IMR-90 (cell line): Measurements from ENCODE around the gene TAGLN.

Source experiments
- CEBPB ChIP-seq: IDR thresholded peaks from 2 replicates; pipeline ENCODE4 v1.6.1; 2012; ENCODE audit warnings: low read depth, low read length, improper control_type of control experiment
- FOS ChIP-seq: fragments of 150-350 bp; IDR thresholded peaks from 2 replicates; pipeline ENCODE4 v1.6.1; 2016; ENCODE audit warnings: low read depth, low read length
- MAZ ChIP-seq: IDR thresholded peaks from 2 replicates; pipeline ENCODE4 v1.6.1; 2012; ENCODE audit warnings: low read depth, mild to moderate bottlenecking, low read length, improper control_type of control experiment, moderate library complexity, borderline replicate concordance
- POLR2A ChIP-seq: IDR thresholded peaks from 2 replicates; pipeline ENCODE4 v1.6.1; 2012; ENCODE audit warnings: mild to moderate bottlenecking, low read depth, low read length
- RAD21 ChIP-seq: IDR thresholded peaks from 2 replicates; pipeline ENCODE4 v1.6.1; 2012; ENCODE audit warnings: low read length, improper control_type of control experiment
- RCOR1 ChIP-seq: IDR thresholded peaks from 2 replicates; pipeline ENCODE4 v1.6.1; 2012; ENCODE audit warnings: mild to moderate bottlenecking, low read length, improper control_type of control experiment; ENCODE audit not compliant: insufficient replicate concordance
- RFX5 ChIP-seq: IDR thresholded peaks from 2 replicates; pipeline ENCODE4 v1.8.0; 2012; ENCODE audit warnings: low read depth, mild to moderate bottlenecking, low read length, moderate library complexity
- SMC3 ChIP-seq: fragments of 150-350 bp; IDR thresholded peaks from 2 replicates; pipeline ENCODE4 v1.6.1; 2016; ENCODE audit warnings: low read depth, mild to moderate bottlenecking, antibody characterized with exemption, low read length, moderate library complexity
- TF ChIP-seq, protein P1 (sequence below): conservative IDR thresholded peaks from 2 replicates; pipeline ENCODE4 v1.5.1; 2012; ENCODE audit warnings: mild to moderate bottlenecking, low read depth, low read length, improper control_type of control experiment
- TF ChIP-seq, protein P2 (sequence below): fragments of 150-350 bp; IDR thresholded peaks from 2 replicates; pipeline ENCODE4 v1.6.1; 2016; ENCODE audit warnings: low read depth, mild to moderate bottlenecking, low read length, moderate library complexity, borderline replicate concordance

GRCh38 chr11:117171404-117172061 lies 27.6 kb upstream of the TAGLN start:
- TF ChIP-seq, protein P1, sequence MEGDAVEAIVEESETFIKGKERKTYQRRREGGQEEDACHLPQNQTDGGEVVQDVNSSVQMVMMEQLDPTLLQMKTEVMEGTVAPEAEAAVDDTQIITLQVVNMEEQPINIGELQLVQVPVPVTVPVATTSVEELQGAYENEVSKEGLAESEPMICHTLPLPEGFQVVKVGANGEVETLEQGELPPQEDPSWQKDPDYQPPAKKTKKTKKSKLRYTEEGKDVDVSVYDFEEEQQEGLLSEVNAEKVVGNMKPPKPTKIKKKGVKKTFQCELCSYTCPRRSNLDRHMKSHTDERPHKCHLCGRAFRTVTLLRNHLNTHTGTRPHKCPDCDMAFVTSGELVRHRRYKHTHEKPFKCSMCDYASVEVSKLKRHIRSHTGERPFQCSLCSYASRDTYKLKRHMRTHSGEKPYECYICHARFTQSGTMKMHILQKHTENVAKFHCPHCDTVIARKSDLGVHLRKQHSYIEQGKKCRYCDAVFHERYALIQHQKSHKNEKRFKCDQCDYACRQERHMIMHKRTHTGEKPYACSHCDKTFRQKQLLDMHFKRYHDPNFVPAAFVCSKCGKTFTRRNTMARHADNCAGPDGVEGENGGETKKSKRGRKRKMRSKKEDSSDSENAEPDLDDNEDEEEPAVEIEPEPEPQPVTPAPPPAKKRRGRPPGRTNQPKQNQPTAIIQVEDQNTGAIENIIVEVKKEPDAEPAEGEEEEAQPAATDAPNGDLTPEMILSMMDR, result no peak
- no peak for TF ChIP-seq POLR2A
- TF ChIP-seq RAD21, result no peak
- no peak for TF ChIP-seq CEBPB
- TF ChIP-seq SMC3, result no peak
- no peak for TF ChIP-seq RFX5
- TF ChIP-seq FOS, result no peak
- TF ChIP-seq, protein P2, sequence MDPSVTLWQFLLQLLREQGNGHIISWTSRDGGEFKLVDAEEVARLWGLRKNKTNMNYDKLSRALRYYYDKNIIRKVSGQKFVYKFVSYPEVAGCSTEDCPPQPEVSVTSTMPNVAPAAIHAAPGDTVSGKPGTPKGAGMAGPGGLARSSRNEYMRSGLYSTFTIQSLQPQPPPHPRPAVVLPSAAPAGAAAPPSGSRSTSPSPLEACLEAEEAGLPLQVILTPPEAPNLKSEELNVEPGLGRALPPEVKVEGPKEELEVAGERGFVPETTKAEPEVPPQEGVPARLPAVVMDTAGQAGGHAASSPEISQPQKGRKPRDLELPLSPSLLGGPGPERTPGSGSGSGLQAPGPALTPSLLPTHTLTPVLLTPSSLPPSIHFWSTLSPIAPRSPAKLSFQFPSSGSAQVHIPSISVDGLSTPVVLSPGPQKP, result no peak
- TF ChIP-seq RCOR1, result no peak
- no peak for TF ChIP-seq MAZ
